ENCODE measurements around the gene HSPA2. TPM values are rescaled to one million over a fixed set of nuclear protein-coding genes. Genes with fewer than 3 reads are reported as not detected.
"Not testable (repeated sequence)": the region's sequence is repeated elsewhere in the genome, so short reads cannot be mapped to it uniquely, and the experiment has no call there.

HSPA2 gene
- total RNA-seq, 1 donor from 2014 or later: 5.4 TPM

DNA sequence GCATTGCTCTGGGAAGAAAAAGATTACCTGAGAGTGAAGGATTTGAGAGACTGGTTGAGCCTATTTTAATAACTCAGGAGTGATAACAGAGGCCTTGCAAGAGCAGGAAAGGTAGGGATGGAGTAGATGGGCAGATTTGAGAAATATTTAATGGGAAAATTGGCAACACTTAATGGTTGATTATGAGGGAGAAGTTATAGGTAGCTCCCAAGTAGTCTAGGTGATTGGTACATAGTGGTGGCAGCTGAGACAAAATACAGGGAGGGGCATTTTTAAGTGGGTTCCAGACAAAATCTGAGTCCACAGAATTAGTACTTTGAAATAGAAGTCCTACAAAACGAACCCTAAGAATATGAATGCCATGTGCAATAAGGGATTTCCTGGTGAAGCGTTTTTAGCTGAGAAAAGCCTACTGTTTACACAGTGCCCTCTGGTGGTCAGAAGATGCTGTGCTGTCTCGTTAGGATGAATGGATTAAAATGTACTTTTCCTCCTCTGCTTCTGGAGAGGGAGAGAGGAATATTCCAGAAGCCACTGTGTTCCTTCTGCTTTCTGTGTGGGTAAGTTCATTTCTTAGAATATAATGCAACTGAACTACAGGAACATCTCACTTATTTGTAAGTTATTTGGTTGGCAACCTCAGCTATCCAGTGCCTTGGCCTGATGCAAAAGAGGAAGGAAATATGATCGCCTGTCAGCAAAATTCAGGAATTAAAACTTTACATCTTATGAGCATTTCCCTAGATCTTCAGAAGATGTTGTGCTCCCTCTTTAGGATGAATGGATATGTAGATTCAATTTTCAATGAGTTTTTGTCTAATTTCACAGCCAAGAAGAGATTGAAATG is 29.5 kb upstream of the HSPA2 start:
- peaks cover 86% of the 10 kb centered on the region for H3K4me1 Mint-ChIP-seq
- H3K27ac Mint-ChIP-seq: peak overlapping the region; percentile 51
- TF ChIP-seq CTCF (IDR thresholded peaks at IDR 0.05): peak; percentile 88
- POLR2A ChIA-PET: interaction anchor here (0.5 to 2.0 kb wide), 9 partner anchors 9 to 1993 kb away, joined by 3 to 11 read pairs (median 5); partner anchors contain the start of genes HSPA2 and MTHFD1
- DNase-seq: no peak
- no peaks in the 10 kb centered on the region for H3K27me3 Mint-ChIP-seq
- intact Hi-C loops (cut with micrococcal nuclease): loop anchor here (1.0 kb wide), 5 partner anchors 9 to 167 kb away; no protein-coding TSS in a partner anchor
- H3K4me3 Mint-ChIP-seq: peak overlapping the region; percentile 1
- CTCF ChIA-PET: interaction anchor here (0.6 to 4.6 kb wide), 28 partner anchors 9 to 168 kb away, joined by 3 to 41 read pairs (median 4); partner anchors contain the start of gene HSPA2
- H3K36me3 Mint-ChIP-seq (ENCODE audit: low read depth): peaks cover 17% of the 10 kb centered on the region
- peak; percentile 36 for ATAC-seq (ENCODE audit: low read depth)
- no peaks in the 10 kb centered on the region for H3K9me3 Mint-ChIP-seq

DNA sequence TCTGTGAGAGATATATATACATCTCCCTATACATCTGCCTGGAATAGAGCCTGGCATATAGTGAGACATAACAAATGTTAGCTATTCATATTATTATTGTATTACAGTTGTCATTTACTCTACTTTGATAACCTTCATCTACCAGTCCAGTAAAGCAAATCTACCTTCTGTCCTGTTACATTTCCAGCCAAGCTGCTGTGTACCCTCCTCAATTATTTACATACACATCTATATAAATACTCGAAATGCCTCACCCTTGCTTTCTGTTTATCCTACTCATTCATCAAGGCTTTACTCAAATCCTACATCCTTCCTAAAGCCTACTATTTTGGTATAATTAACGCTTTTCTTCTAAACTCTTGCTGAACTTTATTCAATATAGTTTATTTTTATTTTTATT is 27.3 kb upstream of the HSPA2 start:
- POLR2A ChIA-PET: interaction anchor here (1.0 kb wide), 1 partner anchor 8 kb away, joined by 6 read pairs; the partner anchor contains the start of gene ZBTB1
- Mint-ChIP-seq H3K36me3 (ENCODE audit: low read depth) (peaks cover 20% of the 10 kb centered on the region), H3K27me3 (no peaks in the 10 kb centered on the region), H3K9me3 (no peaks in the 10 kb centered on the region), H3K4me3 (no peak overlapping the region), H3K27ac (no peak overlapping the region), H3K4me1 (peaks cover 79% of the 10 kb centered on the region)
- CTCF ChIA-PET: interaction anchor here (1.5 to 3.2 kb wide), 2 partner anchors 9 to 27 kb away, joined by 4 to 22 read pairs; partner anchors contain the start of gene HSPA2
- ATAC-seq (ENCODE audit: low read depth) (no peak), DNase-seq (no peak)
- intact Hi-C loops (cut with micrococcal nuclease): no loop called here
- no peak for TF ChIP-seq CTCF (IDR thresholded peaks at IDR 0.05)

GRCh38 chr14:64515053-64515452 is 25.5 kb upstream of the HSPA2 start:
- CTCF ChIA-PET: no interaction called here
- ATAC-seq (ENCODE audit: low read depth): no peak

GRCh38 chr14:64516969-64517368 is 23.6 kb upstream of the HSPA2 start:
- H3K4me3 Mint-ChIP-seq: no peak overlapping the region
- DNase-seq (no peak), ATAC-seq (ENCODE audit: low read depth) (no peak)
- peak overlapping the region; percentile 59 for H3K27ac Mint-ChIP-seq
- peaks cover 15% of the 10 kb centered on the region for H3K36me3 Mint-ChIP-seq (ENCODE audit: low read depth)
- H3K4me1 Mint-ChIP-seq: peaks cover 45% of the 10 kb centered on the region
- TF ChIP-seq CTCF (IDR thresholded peaks at IDR 0.05): no peak
- CTCF ChIA-PET: no interaction called here
- H3K9me3 Mint-ChIP-seq: no peaks in the 10 kb centered on the region
- POLR2A ChIA-PET: no interaction called here
- H3K27me3 Mint-ChIP-seq: no peaks in the 10 kb centered on the region
- intact Hi-C loops (cut with micrococcal nuclease): no loop called here

More at GRCh38 chr14:64515053-64515452, 25.5 kb upstream of the HSPA2 start:
- no peak for DNase-seq
- POLR2A ChIA-PET: interaction anchor here (0.7 to 1.9 kb wide), 3 partner anchors 10 to 279 kb away, joined by 7 to 11 read pairs (median 10); partner anchors contain the start of genes ZBTB1 and ZBTB25
- Mint-ChIP-seq H3K27me3 (no peaks in the 10 kb centered on the region), H3K4me3 (no peak overlapping the region), H3K27ac (no peak overlapping the region), H3K4me1 (peaks cover 63% of the 10 kb centered on the region), H3K36me3 (ENCODE audit: low read depth) (peaks cover 21% of the 10 kb centered on the region), H3K9me3 (no peaks in the 10 kb centered on the region)
- intact Hi-C loops (cut with micrococcal nuclease): no loop called here
- no peak for TF ChIP-seq CTCF (IDR thresholded peaks at IDR 0.05)

DNA sequence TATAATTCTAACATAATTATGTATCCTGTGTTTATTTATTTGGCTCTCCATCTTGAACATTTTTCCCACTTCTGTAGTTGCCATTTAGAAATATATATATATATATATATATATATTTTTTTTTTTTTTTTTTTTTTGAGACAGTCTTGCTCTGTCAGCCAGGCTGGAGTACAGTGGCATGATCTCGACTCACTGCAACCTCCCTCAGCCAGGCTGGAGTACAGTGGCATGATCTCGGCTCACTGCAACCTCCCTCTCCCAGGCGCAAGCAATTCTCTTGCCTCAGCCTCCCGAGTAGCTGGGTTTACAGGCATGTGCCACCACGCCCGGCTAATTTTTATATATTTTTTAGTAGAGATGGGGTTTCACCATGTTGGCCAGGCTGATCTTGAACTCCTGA is 22.9 kb upstream of the HSPA2 start:
- POLR2A ChIA-PET; CTCF ChIA-PET; H3K27me3 Mint-ChIP-seq; H3K4me3 Mint-ChIP-seq; H3K9me3 Mint-ChIP-seq; H3K27ac Mint-ChIP-seq; DNase-seq; intact Hi-C loops (cut with micrococcal nuclease); ATAC-seq (ENCODE audit: low read depth): not testable (repeated sequence)
- peaks cover 12% of the 10 kb centered on the region for H3K36me3 Mint-ChIP-seq (ENCODE audit: low read depth)
- peaks cover 40% of the 10 kb centered on the region for H3K4me1 Mint-ChIP-seq

All from activated B cell treated with CpG ODN at 0.5 μM for 24 hours (primary cell).